NCI-H748 (cell line): ENCODE results near the gene ZNF423.

Experiments
- DNase-seq: peaks from one replicate; lab custom pipeline; 2025; ENCODE audit not compliant: unreplicated experiment; lab: John Stamatoyannopoulos, UW

Gene ZNF423

DNA sequence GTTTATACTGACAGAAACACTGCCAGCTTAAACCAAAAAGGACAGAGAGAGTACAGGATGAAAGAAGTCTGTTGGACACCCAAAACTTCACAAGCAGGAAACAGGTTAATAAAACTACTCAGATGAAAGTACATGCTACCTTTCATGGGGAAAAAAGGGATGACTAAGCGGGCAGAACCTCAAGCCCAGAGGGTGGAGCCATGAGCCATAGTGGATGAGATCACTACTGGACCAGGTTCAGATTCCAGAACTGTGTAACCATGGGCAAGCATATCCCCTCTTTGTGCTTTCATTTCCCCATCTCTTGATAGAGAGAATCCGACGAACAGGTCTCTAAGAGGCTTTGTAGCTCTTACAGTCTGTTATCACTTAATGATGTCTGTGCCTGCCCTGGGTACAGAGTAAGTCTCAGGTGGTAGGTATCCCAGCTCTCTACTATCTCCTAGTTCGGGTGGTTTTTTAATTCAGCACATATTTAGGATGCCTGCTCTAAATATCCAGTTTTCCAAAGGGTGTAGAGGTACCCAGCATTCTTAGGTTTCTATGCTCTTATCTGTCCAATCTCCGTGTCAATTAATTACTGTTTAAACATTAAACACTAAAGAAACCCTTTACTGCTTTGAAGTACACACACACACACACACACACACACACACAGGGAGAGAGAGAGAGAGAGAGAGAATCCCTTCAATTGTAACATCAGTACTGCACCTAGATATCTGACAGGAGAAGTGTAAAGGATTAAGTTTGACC is 206.7 kb downstream of the ZNF423 start:
- peak; percentile 5 for DNase-seq

DNA sequence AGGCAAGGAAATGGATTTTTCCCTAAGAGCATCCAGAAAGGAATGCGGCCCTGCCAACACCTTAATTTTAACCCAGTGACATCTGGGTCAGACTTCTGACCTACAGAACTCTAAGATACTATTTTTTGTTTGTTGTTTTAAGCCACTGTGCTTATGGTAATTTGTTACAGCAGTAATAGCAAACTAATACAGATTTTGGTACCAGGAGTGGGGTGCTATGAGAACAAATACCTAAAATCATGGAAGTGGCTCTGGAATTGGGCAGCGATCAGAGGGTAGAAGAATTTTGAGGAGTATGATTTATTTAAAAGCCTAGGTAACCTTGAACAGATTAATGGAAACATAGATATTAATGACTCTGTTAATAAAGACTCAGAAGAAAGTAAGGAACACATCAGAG is 208.2 kb downstream of the ZNF423 start:
- DNase-seq: no peak

- DNase-seq: no peak
Measured at GRCh38 chr16:49645263-49645662, 210.6 kb downstream of the ZNF423 start.

- no peak for DNase-seq
Measured at GRCh38 chr16:49644145-49644463, 211.8 kb downstream of the ZNF423 start.

GRCh38 chr16:49643429-49644144 is 212.3 kb downstream of the ZNF423 start:
- DNase-seq: no peak

GRCh38 chr16:49641250-49641649 is 214.7 kb downstream of the ZNF423 start:
- DNase-seq: no peak

DNA sequence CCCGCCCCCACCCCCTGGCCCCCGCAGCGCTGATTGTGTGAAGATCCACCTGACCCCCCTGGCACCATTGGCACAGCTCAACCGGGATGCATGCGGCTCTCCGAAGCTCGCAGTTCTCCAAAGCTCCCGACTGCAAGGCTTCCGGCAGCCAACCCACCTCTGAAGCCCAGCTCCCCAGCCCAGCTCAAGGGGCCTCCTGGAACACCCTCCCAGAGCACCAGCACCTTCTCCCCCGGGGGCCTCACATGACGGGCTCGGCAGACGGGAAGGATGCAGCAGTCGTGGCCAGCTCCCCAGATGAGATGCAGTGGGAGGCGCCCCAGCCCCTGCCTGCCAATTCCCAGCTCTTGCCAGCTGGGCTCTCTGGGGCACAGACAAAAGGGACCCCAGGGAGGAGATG is 215.3 kb downstream of the ZNF423 start:
- no peak for DNase-seq

GRCh38 chr16:49639739-49640431 is 216.0 kb downstream of the ZNF423 start:
- DNase-seq: no peak

GRCh38 chr16:49638673-49639610 is 217.0 kb downstream of the ZNF423 start:
- no peak for DNase-seq

GRCh38 chr16:49637933-49638672 is 217.8 kb downstream of the ZNF423 start:
- no peak for DNase-seq

GRCh38 chr16:49637511-49637910 is 218.4 kb downstream of the ZNF423 start:
- DNase-seq: no peak

DNA sequence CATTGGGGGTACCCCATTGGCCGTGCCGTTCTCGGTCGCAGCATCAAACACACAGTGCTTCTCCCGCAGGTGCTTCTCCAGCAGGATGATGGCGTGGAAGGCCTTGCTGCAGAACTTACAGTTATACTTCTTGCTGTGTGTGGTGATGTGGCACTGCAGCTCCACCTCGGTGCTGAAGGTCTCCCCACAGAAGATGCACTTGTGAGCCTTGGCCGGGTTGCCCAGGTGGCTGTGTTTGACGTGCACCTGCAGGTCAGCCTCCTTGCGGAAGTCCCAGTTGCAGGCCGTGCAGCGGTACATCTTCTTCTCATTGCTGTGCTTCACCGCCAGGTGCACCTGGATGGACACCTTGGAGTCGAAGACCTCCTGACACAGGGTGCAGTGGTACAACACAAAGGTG is 219.3 kb downstream of the ZNF423 start:
- DNase-seq: no peak

GRCh38 chr16:49635591-49636581 is 220.0 kb downstream of the ZNF423 start:
- DNase-seq: no peak

- DNase-seq: no peak
Measured at GRCh38 chr16:49635009-49635350, 220.9 kb downstream of the ZNF423 start.

GRCh38 chr16:49634235-49635008 is 221.5 kb downstream of the ZNF423 start:
- DNase-seq: no peak

DNA sequence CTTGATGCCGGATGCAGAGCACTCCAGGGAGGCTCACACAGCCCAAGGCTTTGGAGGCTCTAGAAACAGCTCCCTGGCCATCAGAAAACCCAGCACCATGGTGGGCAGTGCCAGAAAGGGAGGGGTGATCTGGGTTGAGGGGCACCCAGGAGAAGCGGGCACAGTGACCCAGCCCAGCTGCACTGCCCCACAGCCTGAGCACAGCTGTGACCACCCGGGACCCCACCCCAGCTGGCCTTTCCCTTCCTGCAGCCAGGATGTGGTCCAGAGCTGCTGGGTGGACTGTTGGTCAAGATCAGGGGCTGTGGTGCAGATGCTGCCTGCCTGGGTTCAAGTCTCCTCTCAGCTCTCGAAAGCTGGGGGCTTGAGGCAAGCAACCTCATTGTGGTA is 223.1 kb downstream of the ZNF423 start:
- no peak for DNase-seq

- DNase-seq: no peak
Measured at GRCh38 chr16:49632086-49632794, 223.7 kb downstream of the ZNF423 start.
